K562 (cell line): ENCODE measurements around the gene GOLT1A. TPM values are rescaled to one million over a fixed set of nuclear protein-coding genes. Genes with fewer than 3 reads are reported as not detected.

Experiments
- ATAC-seq: fragments of 200-7000 bp; cut with Tn5 transposase; 3 replicates; pipeline ENCODE4 v1.9.1; 2020; ENCODE audit warnings: moderate library complexity
- BruUV-seq: library from RNA; stranded (reverse); fragments of 400-500 nt; replicated peaks from 2 replicates; lab custom pipeline; 2021; lab: Mats Ljungman, UMichigan
- CTCF ChIA-PET: fragments of 300-600 bp; formaldehyde crosslinking; extraction: SDS; loops from one replicate; lab custom pipeline; 2021; ENCODE audit warnings: low intra/inter-chr PET ratio; lab: Yijun Ruan, JAX
- POLR2A ChIA-PET: fragments of 300-600, 350-650 bp; sonication (Branson Sonifier 250); formaldehyde crosslinking; extraction: SDS; loops from one replicate; lab custom pipeline; 2021; ENCODE audit warnings: antibody characterized with exemption, inconsistent platforms; lab: Yijun Ruan, JAX
- DNase-seq, 4 experiments: peaks; one replicate each; pipeline versions ENCODE4 v3.0.0 to v3.0.0-alpha.2; 2011 to 2018; ENCODE audit warnings: low spot score in 3 of 4, mixed read lengths in 3 of 4; ENCODE audit errors: extremely low read depth in 1 of 4
- FAIRE-seq: peaks from 2 replicates; lab custom pipeline; 2011; peaks lifted over from hg19 to GRCh38; lab: Jason Lieb, UNC
- H2AFZ ChIP-seq: 2 replicates; pipeline ENCODE4 v1.6.0; 2011; ENCODE audit warnings: low read depth, low read length, control low read depth, inconsistent platforms
- H3K27ac ChIP-seq: fragments of 200-600 bp; 3 replicates; pipeline ENCODE4 v1.8.0; 2011; ENCODE audit warnings: low read depth, mild to moderate bottlenecking, control low read depth, inconsistent platforms, low read length, moderate library complexity, mixed read lengths; ENCODE audit errors: extremely low read depth
- H3K27me3 ChIP-seq, 2 experiments: fragments of 300-600 bp in 1 of 2; 2 replicates in 1 of 2; 3 replicates in 1 of 2; pipeline versions ENCODE4 v1.6.0 to v1.8.0; 2011; ENCODE audit warnings: inconsistent platforms in 2 of 2, low read length in 2 of 2, mild to moderate bottlenecking in 1 of 2, mixed read lengths in 1 of 2, moderate library complexity in 1 of 2; ENCODE audit not compliant: control insufficient read depth in 2 of 2, insufficient read depth in 2 of 2
- H3K36me3 ChIP-seq: fragments of 300-600 bp; 3 replicates; pipeline ENCODE4 v1.8.0; 2011; ENCODE audit warnings: mild to moderate bottlenecking, low read length, inconsistent platforms; ENCODE audit not compliant: control insufficient read depth, insufficient read depth
- H3K4me1 ChIP-seq, 2 experiments: fragments of 200-600 bp in 1 of 2; replicated peaks in 1 of 2; 2 replicates in 1 of 2; 3 replicates in 1 of 2; pipeline versions ENCODE4 v1.5.1 to v1.8.0; 2011; ENCODE audit warnings: inconsistent platforms in 2 of 2, low read length in 2 of 2, mild to moderate bottlenecking in 1 of 2, mixed read lengths in 1 of 2, moderate library complexity in 1 of 2; ENCODE audit not compliant: control insufficient read depth in 2 of 2, insufficient read depth in 2 of 2
- H3K4me2 ChIP-seq: 2 replicates; pipeline ENCODE4 v1.6.1; 2011; ENCODE audit warnings: low read length, control low read depth, inconsistent platforms, mixed read lengths; ENCODE audit not compliant: insufficient read depth
- H3K4me3 ChIP-seq: fragments of 200-600 bp; sonication (generic), shearing (Covaris generic); 2 replicates; pipeline ENCODE4 v1.5.1; 2016; ENCODE audit warnings: control low read depth, inconsistent platforms
- H3K79me2 ChIP-seq: fragments of 200-600 bp; 3 replicates; pipeline ENCODE4 v1.8.0; 2011; ENCODE audit warnings: low read length, inconsistent platforms; ENCODE audit not compliant: control insufficient read depth, insufficient read depth
- H3K9ac ChIP-seq, 2 experiments: 2 replicates each; pipeline versions ENCODE4 v1.6.0 to v1.6.1; 2011; ENCODE audit warnings: low read depth in 2 of 2, low read length in 2 of 2, control low read depth in 1 of 2, inconsistent platforms in 1 of 2, mild to moderate bottlenecking in 1 of 2, mixed read lengths in 1 of 2; ENCODE audit not compliant: insufficient read depth in 1 of 2
- H3K9me1 ChIP-seq: one replicate; pipeline ENCODE4 v1.6.0; 2011; ENCODE audit warnings: inconsistent platforms, mild to moderate bottlenecking, low read length, moderate library complexity; ENCODE audit not compliant: control insufficient read depth, insufficient read depth
- H3K9me3 ChIP-seq: replicated peaks from 2 replicates; pipeline ENCODE4 v1.5.1; 2011; ENCODE audit warnings: low read depth, low read length, inconsistent platforms; ENCODE audit not compliant: control insufficient read depth, insufficient read depth
- H4K20me1 ChIP-seq: replicated peaks from 2 replicates; pipeline ENCODE4 v1.6.1; 2011; ENCODE audit warnings: low read length, inconsistent platforms, mixed read lengths; ENCODE audit not compliant: control insufficient read depth, insufficient read depth
- GATA2 ChIP-seq: sonication (generic); formaldehyde crosslinking; IDR thresholded peaks from 2 replicates; pipeline ENCODE4 v1.4.0; 2020; ENCODE audit warnings: mild to moderate bottlenecking, missing genetic modification reagents
- HMBOX1 ChIP-seq: sonication (generic); IDR thresholded peaks from 2 replicates; pipeline ENCODE4 v1.6.1; 2016
- HNRNPLL ChIP-seq: fragments of 200-400 bp; formaldehyde crosslinking; IDR thresholded peaks from 2 replicates; pipeline ENCODE4 v1.6.1; 2017; ENCODE audit warnings: low read length, low read depth, mild to moderate bottlenecking; ENCODE audit not compliant: poor library complexity, severe bottlenecking
- KLF13 ChIP-seq: fragments of 450-650 bp; IDR thresholded peaks from 2 replicates; pipeline ENCODE4 v1.6.1; 2016; ENCODE audit warnings: missing genetic modification characterization, low read depth, mild to moderate bottlenecking, missing compliant biosample characterization, moderate library complexity, borderline replicate concordance
- SMAD3 ChIP-seq: fragments of 450-650 bp; formaldehyde crosslinking; conservative IDR thresholded peaks from 2 replicates; pipeline ENCODE4 v1.4.0; 2020; ENCODE audit warnings: mild to moderate bottlenecking
- TGIF2 ChIP-seq: sonication (generic); formaldehyde crosslinking; IDR thresholded peaks from 2 replicates; pipeline ENCODE4 v1.8.1; 2022; ENCODE audit warnings: mild to moderate bottlenecking, missing genetic modification reagents, moderate library complexity
- WGBS: fragments of 100-300 bp; shearing (Covaris generic); methylation state at CpG from one replicate; pipeline ENCODE4 v1.1.6; 2016; ENCODE audit warnings: low coverage, mixed read lengths; ENCODE audit not compliant: insufficient coverage; ENCODE audit errors: missing lambda C conversion rate; 5-methylcytosine and 5-hydroxymethylcytosine counted together
- in situ Hi-C: fragments of 300-500 bp; cut with MboI; formaldehyde crosslinking; loops from 4 replicates; pipeline ENCODE4 v1.15.0; 2018; ENCODE audit warnings: inconsistent platforms, mixed read lengths
- intact Hi-C: fragments of 100-400 bp; cut with micrococcal nuclease; formaldehyde crosslinking; loops from 2 replicates; pipeline ENCODE4 v1.14.2; 2022
- polyA plus RNA-seq, 8 experiments: library from polyadenylated mRNA; depleted of rRNA in 4 of 8; stranded (reverse) in 5 of 8; unstranded in 3 of 8; fragments of >200 nt; fragmentation: Nextera tagmentation in 2 of 8; fragmentation: Illumina TruSeq in 1 of 8; extraction: Ambion mirVana in 2 of 8; extraction: Trizol in 1 of 8; gene quantifications; 2 replicates each; pipeline versions ENCODE4 v1.2.1 to v1.2.3, GENCODE V29; 2011 to 2014; ENCODE audit warnings: inconsistent platforms in 1 of 8, missing spikeins in 1 of 8
- total RNA-seq, 7 experiments: library from RNA; depleted of rRNA in 6 of 7; stranded (reverse); fragments of >200 nt in 6 of 7; fragmentation: Illumina TruSeq in 2 of 7; extraction: Trizol in 2 of 7; gene quantifications; 2 replicates each; pipeline versions ENCODE4 v1.2.1 to v1.2.3, GENCODE V29; 2011 to 2021; ENCODE audit warnings: low replicate concordance in 1 of 7

The GOLT1A gene
- total and polyA plus RNA-seq, 9 of the 15 experiments (the other 6 are each of a cell fraction or from before 2014, with no cell fraction given), result not detected

- ATAC-seq (no peak), FAIRE-seq (no peak), DNase-seq (no peak)
- 3% methylated on average over 9 of the region's 9 CpGs for WGBS
- Histone ChIP-seq H3K4me1 (no peaks in the 10 kb centered on the region), H3K27ac (no peak overlapping the region), H3K9me3 (no peaks in the 10 kb centered on the region; the same call in 1 of the 2 replicates), H3K9me1 (no peaks in the 10 kb centered on the region), H4K20me1 (no peaks in the 10 kb centered on the region), H3K4me3 (no peak overlapping the region), H2AFZ (no peak overlapping the region), H3K36me3 (no peaks in the 10 kb centered on the region), H3K27me3 (peaks cover 18 to 77% of the 10 kb centered on the region in 2 experiments; a peak in 4 of 5 replicates), H3K79me2 (no peaks in the 10 kb centered on the region), H3K9ac (no peak overlapping the region), H3K4me2 (no peak overlapping the region)
- ChIA-PET POLR2A (no interaction called here), CTCF (no interaction called here)
- intact Hi-C loops, result no loop called here
- no TSS peak for BruUV-seq
- no peak for TF ChIP-seq SMAD3 (CRISPR knock-in tag)
- no peak for TF ChIP-seq GATA2 (CRISPR knock-in tag)
- TF ChIP-seq TGIF2 (CRISPR knock-in tag), result no peak
- TF ChIP-seq KLF13, result no peak
- no peak for TF ChIP-seq HMBOX1
- TF ChIP-seq HNRNPLL, result no peak
- in situ Hi-C loops, result no loop called here
These were observed 14.2 kb downstream of the GOLT1A start for GRCh38 chr1:204199579-204199978.
